Keratinocyte (primary cell): ENCODE measurements around the gene FAP.

Source experiments
- EZH2 ChIP-seq: IDR thresholded peaks from one replicate; pipeline ENCODE4 v1.6.1; 2012; ENCODE audit warnings: inconsistent platforms, mild to moderate bottlenecking, low read length, moderate library complexity
- TF ChIP-seq, protein P1 (sequence below), 3 experiments: IDR thresholded peaks in 1 of 3; conservative IDR thresholded peaks in 1 of 3; optimal IDR thresholded peaks in 1 of 3; 2 replicates in 2 of 3; 3 replicates in 1 of 3; pipeline versions ENCODE3 to v1.5.1; 2011; ENCODE audit warnings: low read length in 3 of 3, mild to moderate bottlenecking in 3 of 3, moderate library complexity in 2 of 3, control low read depth in 1 of 3, inconsistent platforms in 1 of 3; ENCODE audit not compliant: insufficient read depth in 2 of 3; ENCODE audit errors: extremely low read depth in 1 of 3

DNA sequence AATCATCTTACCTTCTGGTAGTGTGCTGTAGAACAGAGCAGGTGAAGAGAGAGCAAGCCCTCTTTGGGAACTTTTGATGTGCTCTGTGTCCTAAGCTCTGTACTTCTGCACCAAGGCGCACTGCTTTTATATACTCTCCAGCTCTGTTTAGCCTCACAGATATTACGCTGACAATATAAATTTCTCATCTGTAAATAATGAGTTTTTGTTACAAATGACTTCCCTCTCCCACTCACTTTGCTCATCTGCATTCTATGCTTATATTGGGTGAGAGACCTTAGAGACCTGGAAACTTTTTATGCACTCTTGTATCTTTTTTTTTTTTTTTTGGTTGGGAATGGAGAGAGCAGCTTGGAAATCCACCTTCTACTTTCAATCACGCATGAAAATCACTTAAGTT is 91.1 kb downstream of the FAP start, which contains the start of gene GCG:
- TF ChIP-seq, protein P1, sequence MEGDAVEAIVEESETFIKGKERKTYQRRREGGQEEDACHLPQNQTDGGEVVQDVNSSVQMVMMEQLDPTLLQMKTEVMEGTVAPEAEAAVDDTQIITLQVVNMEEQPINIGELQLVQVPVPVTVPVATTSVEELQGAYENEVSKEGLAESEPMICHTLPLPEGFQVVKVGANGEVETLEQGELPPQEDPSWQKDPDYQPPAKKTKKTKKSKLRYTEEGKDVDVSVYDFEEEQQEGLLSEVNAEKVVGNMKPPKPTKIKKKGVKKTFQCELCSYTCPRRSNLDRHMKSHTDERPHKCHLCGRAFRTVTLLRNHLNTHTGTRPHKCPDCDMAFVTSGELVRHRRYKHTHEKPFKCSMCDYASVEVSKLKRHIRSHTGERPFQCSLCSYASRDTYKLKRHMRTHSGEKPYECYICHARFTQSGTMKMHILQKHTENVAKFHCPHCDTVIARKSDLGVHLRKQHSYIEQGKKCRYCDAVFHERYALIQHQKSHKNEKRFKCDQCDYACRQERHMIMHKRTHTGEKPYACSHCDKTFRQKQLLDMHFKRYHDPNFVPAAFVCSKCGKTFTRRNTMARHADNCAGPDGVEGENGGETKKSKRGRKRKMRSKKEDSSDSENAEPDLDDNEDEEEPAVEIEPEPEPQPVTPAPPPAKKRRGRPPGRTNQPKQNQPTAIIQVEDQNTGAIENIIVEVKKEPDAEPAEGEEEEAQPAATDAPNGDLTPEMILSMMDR (optimal IDR thresholded peaks at IDR 0.05 in 1 of 3, IDR thresholded peaks at IDR 0.05 in 1 of 3, conservative IDR thresholded peaks at IDR 0.05 in 1 of 3; ENCODE audit: extremely low read depth in 1 of 3, insufficient read depth in 2 of 3, low read length in 3 of 3) = no peak
- TF ChIP-seq EZH2 = no peak
